Mesenchymal stem cell (in vitro differentiated cells and primary cell): Measurements from ENCODE around the gene STKLD1. TPM values are rescaled to one million over a fixed set of nuclear protein-coding genes. Genes with fewer than 3 reads are reported as not detected.
"Not testable (repeated sequence)": the region's sequence is repeated elsewhere in the genome, so short reads cannot be mapped to it uniquely, and the experiment has no call there.

Experiments used
- DNase-seq: peaks from one replicate; pipeline ENCODE4 v3.0.0-alpha.2; 2013
- H2AFZ ChIP-seq: one replicate; pipeline ENCODE4 v1.6.1; 2013; ENCODE audit warnings: low read depth, mild to moderate bottlenecking, control low read depth, inconsistent platforms, low read length, moderate library complexity
- H2AK5ac ChIP-seq: 2 replicates; pipeline ENCODE4 v1.6.1; 2013; ENCODE audit warnings: low read length, moderate library complexity, mild to moderate bottlenecking, inconsistent platforms; ENCODE audit not compliant: severe bottlenecking
- H2BK120ac ChIP-seq: one replicate; pipeline ENCODE4 v1.6.1; 2013; ENCODE audit warnings: low read depth, mild to moderate bottlenecking, inconsistent platforms, low read length, moderate library complexity
- H2BK12ac ChIP-seq, 2 experiments: one replicate each; pipeline ENCODE4 v1.6.1; 2013; ENCODE audit warnings: inconsistent platforms in 2 of 2, low read length in 2 of 2, mild to moderate bottlenecking in 2 of 2, moderate library complexity in 2 of 2, control low read depth in 1 of 2
- H2BK15ac ChIP-seq: one replicate; pipeline ENCODE4 v1.6.1; 2013; ENCODE audit warnings: mild to moderate bottlenecking, low read depth, inconsistent platforms; ENCODE audit not compliant: poor library complexity, severe bottlenecking
- H2BK5ac ChIP-seq: 2 replicates; pipeline ENCODE4 v1.6.1; 2013; ENCODE audit warnings: low read depth, mild to moderate bottlenecking, low read length, control low read depth, inconsistent platforms; ENCODE audit not compliant: poor library complexity, severe bottlenecking
- H3K14ac ChIP-seq, 2 experiments: one replicate each; pipeline ENCODE4 v1.6.1; 2013; ENCODE audit warnings: inconsistent platforms in 2 of 2, low read length in 2 of 2, control low read depth in 1 of 2, mild to moderate bottlenecking in 1 of 2, moderate library complexity in 1 of 2
- H3K18ac ChIP-seq, 2 experiments: one replicate each; pipeline ENCODE4 v1.6.1; 2013; ENCODE audit warnings: inconsistent platforms in 2 of 2, low read length in 2 of 2, control low read depth in 1 of 2, low read depth in 1 of 2, mild to moderate bottlenecking in 1 of 2
- H3K23ac ChIP-seq, 2 experiments: one replicate each; pipeline ENCODE4 v1.6.1; 2013; ENCODE audit warnings: inconsistent platforms in 2 of 2, low read length in 2 of 2, mild to moderate bottlenecking in 2 of 2, moderate library complexity in 2 of 2, control low read depth in 1 of 2
- H3K27ac ChIP-seq: 2 replicates; pipeline ENCODE4 v1.5.1; 2013; ENCODE audit warnings: mild to moderate bottlenecking, moderate library complexity, low read length, control low read depth, inconsistent platforms; ENCODE audit not compliant: poor library complexity, severe bottlenecking
- H3K27me3 ChIP-seq, 2 experiments: 2 replicates each; pipeline versions ENCODE4 v1.6.1 to v1.7.0; 2013; ENCODE audit warnings: low read length in 2 of 2, mild to moderate bottlenecking in 2 of 2, moderate library complexity in 2 of 2, control low read depth in 1 of 2, inconsistent platforms in 1 of 2; ENCODE audit not compliant: control insufficient read depth in 1 of 2, insufficient read depth in 1 of 2
- H3K36me3 ChIP-seq, 2 experiments: 2 replicates each; pipeline versions ENCODE4 v1.6.1 to v1.7.0; 2013; ENCODE audit warnings: low read length in 2 of 2, control low read depth in 1 of 2, inconsistent platforms in 1 of 2, low read depth in 1 of 2, mild to moderate bottlenecking in 1 of 2; ENCODE audit not compliant: insufficient read depth in 2 of 2, control insufficient read depth in 1 of 2
- H3K4ac ChIP-seq, 2 experiments: one replicate each; pipeline ENCODE4 v1.6.1; 2013; ENCODE audit warnings: inconsistent platforms in 2 of 2, low read length in 2 of 2, mild to moderate bottlenecking in 2 of 2, moderate library complexity in 2 of 2, control low read depth in 1 of 2, low read depth in 1 of 2
- H3K4me1 ChIP-seq: 2 replicates; pipeline ENCODE4 v1.6.1; 2013; ENCODE audit warnings: low read depth, low read length, control low read depth; ENCODE audit not compliant: control insufficient read depth, insufficient read depth
- H3K4me2 ChIP-seq: 2 replicates; pipeline ENCODE4 v1.6.1; 2013; ENCODE audit warnings: low read length, mild to moderate bottlenecking, inconsistent platforms; ENCODE audit not compliant: poor library complexity, severe bottlenecking
- H3K4me3 ChIP-seq, 2 experiments: 2 replicates each; pipeline versions ENCODE4 v1.5.1 to v1.7.0; 2013; ENCODE audit warnings: low read length in 2 of 2, mild to moderate bottlenecking in 2 of 2, control low read depth in 1 of 2, low read depth in 1 of 2; ENCODE audit not compliant: insufficient read depth in 1 of 2
- H3K79me1 ChIP-seq: replicated peaks from 2 replicates; pipeline ENCODE4 v1.6.1; 2013; ENCODE audit warnings: mild to moderate bottlenecking, control low read depth, low read length, inconsistent platforms; ENCODE audit not compliant: poor library complexity, severe bottlenecking
- H3K9ac ChIP-seq: 2 replicates; pipeline ENCODE4 v1.7.0; 2013; ENCODE audit warnings: mild to moderate bottlenecking, low read length, moderate library complexity
- H3K9me3 ChIP-seq: 2 replicates; pipeline ENCODE4 v1.7.0; 2013; ENCODE audit warnings: mild to moderate bottlenecking, low read length; ENCODE audit not compliant: control insufficient read depth
- H4K8ac ChIP-seq: one replicate; pipeline ENCODE4 v1.6.1; 2013; ENCODE audit warnings: inconsistent platforms, mild to moderate bottlenecking, low read length, moderate library complexity
- H4K91ac ChIP-seq: one replicate; pipeline ENCODE4 v1.6.1; 2013; ENCODE audit warnings: mild to moderate bottlenecking, low read length, inconsistent platforms
- WGBS: methylation state at CpG from one replicate; pipeline ENCODE4 v1.1.7; 2013; ENCODE audit warnings: mixed read lengths; 5-methylcytosine and 5-hydroxymethylcytosine counted together
- polyA plus RNA-seq, 2 experiments: library from polyadenylated mRNA; stranded (reverse); fragments of 200-250 nt; gene quantifications; one replicate each; pipeline ENCODE4 v1.2.3, GENCODE V29; 2013

Gene STKLD1
- 0.99 TPM for polyA plus RNA-seq (2013, experiment 1 of 2)
- 0.55 TPM for polyA plus RNA-seq (2013, experiment 2 of 2)

- Histone ChIP-seq H3K4me3 (peak within 1 kb of the TSS; percentile 95 to 99), H3K27me3 (no peaks in the 10 kb centered on the region), H3K9ac (peak within 1 kb of the TSS; percentile 100), H3K9me3 (no peaks in the 10 kb centered on the region), H3K4me1 (peaks cover 34% of the 10 kb centered on the region), H3K27ac (peak within 1 kb of the TSS; percentile 64), H3K4me2 (peak within 1 kb of the TSS; percentile 98), H2AK5ac (peak within 1 kb of the TSS; percentile 78), H3K79me1 (peaks cover 4% of the 10 kb centered on the region), H4K91ac (peak within 1 kb of the TSS; percentile 96), H2BK15ac (peak within 1 kb of the TSS; percentile 97), H2BK5ac (peak within 1 kb of the TSS; percentile 97), H2AFZ (peak within 1 kb of the TSS; percentile 93), H3K36me3 (peaks cover 19 to 21% of the 10 kb centered on the region in 2 experiments), H3K14ac (peak within 1 kb of the TSS; percentile 94 to 99), H3K23ac (peak within 1 kb of the TSS; percentile 68 to 77), H4K8ac (peak within 1 kb of the TSS; percentile 96), H3K4ac (peak within 1 kb of the TSS; percentile 99 to 100), H2BK12ac (peak within 1 kb of the TSS in 1 of 2 experiments; percentile 90), H2BK120ac (peak within 1 kb of the TSS; percentile 86), H3K18ac (peak within 1 kb of the TSS; percentile 97 to 99)
- DNase-seq, result peak; percentile 95
- WGBS, result 3% methylated on average over 92 of the region's 120 CpGs
These were observed at the start of gene STKLD1, which contains the start of gene SURF4 for GRCh38 chr9:133375724-133376654. Gene STKLD1 (plus strand): TSS chr9:133376366. CDS start chr9:133376474, 108 bp downstream. Gene SURF4 (minus strand): TSS chr9:133376060. CDS start chr9:133375969, 91 bp downstream.

- H3K4me1 ChIP-seq, H3K4me3 ChIP-seq, H2BK120ac ChIP-seq, H3K23ac ChIP-seq, H3K14ac ChIP-seq, H2BK12ac ChIP-seq, H3K9ac ChIP-seq, H3K9me3 ChIP-seq, H2AFZ ChIP-seq, H3K4ac ChIP-seq, H4K8ac ChIP-seq, H2BK15ac ChIP-seq, H3K4me2 ChIP-seq, H3K27ac ChIP-seq, H2AK5ac ChIP-seq, DNase-seq, H2BK5ac ChIP-seq, H3K18ac ChIP-seq, H4K91ac ChIP-seq, H3K27me3 ChIP-seq: not testable (repeated sequence)
- WGBS, result 83% methylated on average over 6 of the region's 6 CpGs
- Histone ChIP-seq H3K36me3 (peaks cover 13 to 30% of the 10 kb centered on the region in 2 experiments), H3K79me1 (peaks cover 12% of the 10 kb centered on the region)
These were observed 49.1 kb upstream of the STKLD1 start for GRCh38 chr9:133327021-133327420.

- H3K9ac ChIP-seq, result no peak overlapping the region
- H2BK120ac ChIP-seq, result no peak overlapping the region
- no peak overlapping the region for H4K8ac ChIP-seq
- H3K4me3 ChIP-seq, result no peak overlapping the region
- H3K27ac ChIP-seq, result no peak overlapping the region
- no peak overlapping the region for H2BK5ac ChIP-seq
- no peak overlapping the region for H3K23ac ChIP-seq
- no peak overlapping the region for H4K91ac ChIP-seq
- no peak overlapping the region for H2BK15ac ChIP-seq
- no peak overlapping the region for H2AFZ ChIP-seq
- no peak overlapping the region for H2BK12ac ChIP-seq
- no peak overlapping the region for H3K14ac ChIP-seq
- H3K4me2 ChIP-seq, result no peak overlapping the region
- peaks cover 21% of the 10 kb centered on the region for H3K79me1 ChIP-seq
- peaks cover 4% of the 10 kb centered on the region for H3K9me3 ChIP-seq
- H3K27me3 ChIP-seq, result peaks cover 0 to 8% of the 10 kb centered on the region in 2 experiments
- peaks cover 23 to 40% of the 10 kb centered on the region in 2 experiments for H3K36me3 ChIP-seq
- no peak overlapping the region for H2AK5ac ChIP-seq
- H3K4ac ChIP-seq, result no peak overlapping the region
- no peak overlapping the region for H3K18ac ChIP-seq
- 85% methylated on average over 10 of the region's 10 CpGs for WGBS
- peaks cover 3% of the 10 kb centered on the region for H3K4me1 ChIP-seq
- no peak for DNase-seq
These were observed 48.2 kb upstream of the STKLD1 start for GRCh38 chr9:133327834-133328484.
